OCI-LY1 (cell line): ENCODE measurements around the gene SIGLEC5.

Experiments
- H2AFZ ChIP-seq: fragments of 200-600 bp; sonication (generic), shearing (Covaris generic); 2 replicates; pipeline ENCODE4 v1.6.0; 2014; ENCODE audit warnings: antibody characterized with exemption, mild to moderate bottlenecking, low read length
- H3F3A ChIP-seq: fragments of 200-600 bp; sonication (generic), shearing (Covaris generic); 2 replicates; pipeline ENCODE4 v1.6.0; 2014; ENCODE audit warnings: mild to moderate bottlenecking, antibody characterized with exemption, low read length, moderate library complexity; ENCODE audit not compliant: insufficient read depth
- H3K27ac ChIP-seq: fragments of 200-600 bp; sonication (generic); 2 replicates; pipeline ENCODE4 v1.5.1; 2014; ENCODE audit warnings: low read length, mixed run types, mild to moderate bottlenecking, low read depth; ENCODE audit not compliant: poor library complexity, severe bottlenecking
- H3K27me3 ChIP-seq: fragments of 200-600 bp; sonication (generic); 2 replicates; pipeline ENCODE4 v1.6.0; 2014; ENCODE audit warnings: antibody characterized with exemption, mild to moderate bottlenecking, low read length, moderate library complexity; ENCODE audit not compliant: insufficient read depth
- H3K36me3 ChIP-seq: fragments of 200-600 bp; sonication (generic); 2 replicates; pipeline ENCODE4 v1.6.1; 2014; ENCODE audit warnings: mild to moderate bottlenecking, antibody characterized with exemption, low read length, moderate library complexity, mixed read lengths; ENCODE audit not compliant: insufficient read depth
- H3K4me1 ChIP-seq: fragments of 200-600 bp; sonication (generic); 2 replicates; pipeline ENCODE4 v1.5.1; 2014; ENCODE audit warnings: mild to moderate bottlenecking, low read length, moderate library complexity; ENCODE audit not compliant: insufficient read depth, severe bottlenecking
- H3K4me2 ChIP-seq: fragments of 200-600 bp; sonication (generic), shearing (Covaris generic); 2 replicates; pipeline ENCODE4 v1.6.1; 2014; ENCODE audit warnings: low read length
- H3K4me3 ChIP-seq: fragments of 200-600 bp; sonication (generic); 2 replicates; pipeline ENCODE4 v1.5.1; 2014; ENCODE audit warnings: low read length, low read depth, mild to moderate bottlenecking, mixed read lengths; ENCODE audit not compliant: poor library complexity, severe bottlenecking
- H3K79me2 ChIP-seq: fragments of 200-600 bp; shearing (Covaris generic); 2 replicates; pipeline ENCODE4 v1.6.1; 2016; ENCODE audit warnings: mixed run types, low read length, mixed read lengths; ENCODE audit not compliant: insufficient read depth
- H3K9ac ChIP-seq: fragments of 200-600 bp; sonication (generic), shearing (Covaris generic); 2 replicates; pipeline ENCODE4 v1.6.1; 2014; ENCODE audit warnings: mild to moderate bottlenecking, low read length, mixed read lengths
- H3K9me2 ChIP-seq: fragments of 200-600 bp; sonication (generic), shearing (Covaris generic); 2 replicates; pipeline ENCODE4 v1.6.1; 2014; ENCODE audit warnings: low read depth, mild to moderate bottlenecking, low read length, mixed read lengths
- H3K9me3 ChIP-seq: fragments of 200-600 bp; shearing (Covaris generic); 2 replicates; pipeline ENCODE4 v1.6.1; 2014; ENCODE audit warnings: low read length, mixed read lengths
- H4K20me1 ChIP-seq: fragments of 200-600 bp; sonication (generic), shearing (Covaris generic); 2 replicates; pipeline ENCODE4 v1.6.0; 2016; ENCODE audit warnings: mild to moderate bottlenecking, low read length; ENCODE audit not compliant: insufficient read depth
- EZH2 ChIP-seq: fragments of 200-600 bp; sonication (generic), shearing (Covaris generic); IDR thresholded peaks from 2 replicates; pipeline ENCODE4 v1.8.0; 2017; ENCODE audit warnings: borderline replicate concordance, mixed run types, mild to moderate bottlenecking, antibody characterized with exemption, low read length, moderate library complexity, mixed read lengths
- TF ChIP-seq, protein P1 (sequence below): fragments of 200-600 bp; sonication (generic), shearing (Covaris generic); IDR thresholded peaks from 2 replicates; pipeline ENCODE4 v1.5.1; 2017; ENCODE audit warnings: mild to moderate bottlenecking, antibody characterized with exemption, low read length, moderate library complexity, mixed read lengths

The SIGLEC5 gene

DNA sequence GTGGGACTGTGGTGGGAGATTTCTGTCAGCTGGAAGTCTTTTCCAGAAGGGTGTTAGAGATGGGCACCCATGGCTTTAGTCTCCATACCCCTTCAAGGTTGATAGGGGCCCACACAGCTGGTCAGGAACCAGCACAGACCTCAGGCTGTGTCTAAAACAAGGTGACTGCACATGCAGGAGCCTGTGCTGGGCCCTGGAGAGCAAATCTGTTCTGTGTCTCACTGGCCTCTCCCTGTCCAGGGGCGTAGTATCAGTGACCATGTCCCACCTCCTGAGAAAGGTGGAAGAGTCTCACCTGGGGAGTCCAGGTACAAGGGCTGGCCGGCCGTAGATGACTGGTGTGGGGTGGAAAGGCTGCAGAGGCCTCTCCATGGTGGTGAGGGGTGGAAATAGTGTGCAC is 39.8 kb downstream of the SIGLEC5 start:
- Histone ChIP-seq H3K9me2 (no peaks in the 10 kb centered on the region), H3K36me3 (peaks cover 27% of the 10 kb centered on the region), H3K79me2 (no peaks in the 10 kb centered on the region), H4K20me1 (no peaks in the 10 kb centered on the region), H2AFZ (no peak overlapping the region), H3F3A (no peaks in the 10 kb centered on the region), H3K4me3 (no peak overlapping the region), H3K27me3 (no peaks in the 10 kb centered on the region), H3K4me2 (no peak overlapping the region), H3K9me3 (peaks cover 27% of the 10 kb centered on the region), H3K27ac (no peak overlapping the region), H3K4me1 (peaks cover 16% of the 10 kb centered on the region), H3K9ac (no peak overlapping the region)
- TF ChIP-seq, protein P1, sequence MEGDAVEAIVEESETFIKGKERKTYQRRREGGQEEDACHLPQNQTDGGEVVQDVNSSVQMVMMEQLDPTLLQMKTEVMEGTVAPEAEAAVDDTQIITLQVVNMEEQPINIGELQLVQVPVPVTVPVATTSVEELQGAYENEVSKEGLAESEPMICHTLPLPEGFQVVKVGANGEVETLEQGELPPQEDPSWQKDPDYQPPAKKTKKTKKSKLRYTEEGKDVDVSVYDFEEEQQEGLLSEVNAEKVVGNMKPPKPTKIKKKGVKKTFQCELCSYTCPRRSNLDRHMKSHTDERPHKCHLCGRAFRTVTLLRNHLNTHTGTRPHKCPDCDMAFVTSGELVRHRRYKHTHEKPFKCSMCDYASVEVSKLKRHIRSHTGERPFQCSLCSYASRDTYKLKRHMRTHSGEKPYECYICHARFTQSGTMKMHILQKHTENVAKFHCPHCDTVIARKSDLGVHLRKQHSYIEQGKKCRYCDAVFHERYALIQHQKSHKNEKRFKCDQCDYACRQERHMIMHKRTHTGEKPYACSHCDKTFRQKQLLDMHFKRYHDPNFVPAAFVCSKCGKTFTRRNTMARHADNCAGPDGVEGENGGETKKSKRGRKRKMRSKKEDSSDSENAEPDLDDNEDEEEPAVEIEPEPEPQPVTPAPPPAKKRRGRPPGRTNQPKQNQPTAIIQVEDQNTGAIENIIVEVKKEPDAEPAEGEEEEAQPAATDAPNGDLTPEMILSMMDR, result no peak
- no peak for TF ChIP-seq EZH2

DNA sequence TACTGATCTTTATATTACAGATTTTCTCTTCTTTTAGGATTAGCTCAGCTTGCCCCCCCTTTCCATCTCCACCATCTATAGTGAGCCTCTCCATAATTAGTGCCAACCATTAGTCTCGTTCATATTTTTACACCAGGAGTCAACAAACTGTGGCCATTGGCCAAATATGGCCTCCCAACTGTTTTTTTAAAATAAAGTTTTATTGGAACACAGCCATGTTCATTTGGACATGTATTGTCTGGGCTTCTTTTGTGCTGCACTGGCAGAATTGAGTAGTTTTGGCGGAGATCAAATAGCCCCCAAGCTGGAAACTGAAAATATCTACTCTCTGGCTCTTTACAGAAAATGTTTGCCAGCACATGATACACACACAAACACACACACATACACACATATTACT is 40.7 kb downstream of the SIGLEC5 start:
- no peak overlapping the region for H3K27ac ChIP-seq

DNA sequence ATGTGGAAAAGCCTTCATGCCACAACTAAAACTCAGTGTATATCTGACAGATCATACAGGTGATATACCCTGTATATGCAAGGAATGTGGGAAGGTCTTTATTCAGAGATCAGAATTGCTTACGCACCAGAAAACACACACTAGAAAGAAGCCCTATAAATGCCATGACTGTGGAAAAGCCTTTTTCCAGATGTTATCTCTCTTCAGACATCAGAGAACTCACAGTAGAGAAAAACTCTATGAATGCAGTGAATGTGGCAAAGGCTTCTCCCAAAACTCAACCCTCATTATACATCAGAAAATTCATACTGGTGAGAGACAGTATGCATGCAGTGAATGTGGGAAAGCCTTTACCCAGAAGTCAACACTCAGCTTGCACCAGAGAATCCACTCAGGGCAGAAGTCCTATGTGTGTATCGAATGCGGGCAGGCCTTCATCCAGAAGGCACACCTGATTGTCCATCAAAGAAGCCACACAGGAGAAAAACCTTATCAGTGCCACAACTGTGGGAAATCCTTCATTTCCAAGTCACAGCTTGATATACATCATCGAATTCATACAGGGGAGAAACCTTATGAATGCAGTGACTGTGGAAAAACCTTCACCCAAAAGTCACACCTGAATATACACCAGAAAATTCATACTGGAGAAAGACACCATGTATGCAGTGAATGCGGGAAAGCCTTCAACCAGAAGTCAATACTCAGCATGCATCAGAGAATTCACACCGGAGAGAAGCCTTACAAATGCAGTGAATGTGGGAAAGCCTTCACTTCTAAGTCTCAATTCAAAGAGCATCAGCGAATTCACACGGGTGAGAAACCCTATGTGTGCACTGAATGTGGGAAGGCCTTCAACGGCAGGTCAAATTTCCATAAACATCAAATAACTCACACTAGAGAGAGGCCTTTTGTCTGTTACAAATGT is 42.7 kb downstream of the SIGLEC5 start:
- no peaks in the 10 kb centered on the region for H3K4me1 ChIP-seq
- H4K20me1 ChIP-seq, result no peaks in the 10 kb centered on the region
- H3K4me2 ChIP-seq, result no peak overlapping the region
- H3K9ac ChIP-seq, result no peak overlapping the region
- H3F3A ChIP-seq, result no peaks in the 10 kb centered on the region
- TF ChIP-seq EZH2, result no peak
- TF ChIP-seq, protein P1, result no peak
- H2AFZ ChIP-seq, result no peak overlapping the region
- H3K9me3 ChIP-seq, result peaks cover 42% of the 10 kb centered on the region
- no peak overlapping the region for H3K27ac ChIP-seq
- H3K4me3 ChIP-seq, result no peak overlapping the region
- no peaks in the 10 kb centered on the region for H3K79me2 ChIP-seq
- no peaks in the 10 kb centered on the region for H3K9me2 ChIP-seq
- peaks cover 56% of the 10 kb centered on the region for H3K36me3 ChIP-seq
- H3K27me3 ChIP-seq, result no peaks in the 10 kb centered on the region

More for the DNA sequence above, 40.7 kb downstream of the SIGLEC5 start:
- Histone ChIP-seq H3K27me3 (no peaks in the 10 kb centered on the region), H3K9me2 (no peaks in the 10 kb centered on the region), H2AFZ (no peak overlapping the region), H3K4me2 (no peak overlapping the region), H3K9me3 (peaks cover 32% of the 10 kb centered on the region), H3K4me3 (no peak overlapping the region), H3K9ac (no peak overlapping the region), H3K4me1 (peaks cover 9% of the 10 kb centered on the region), H4K20me1 (no peaks in the 10 kb centered on the region), H3F3A (no peaks in the 10 kb centered on the region), H3K79me2 (no peaks in the 10 kb centered on the region), H3K36me3 (peaks cover 36% of the 10 kb centered on the region)
- TF ChIP-seq, protein P1, result no peak
- no peak for TF ChIP-seq EZH2
